Vagina (tissue), 2 donors: ENCODE results near the gene TESPA1.

Experiments used
- POLR2A ChIP-seq, 2 donors: fragments of 450-650 bp; IDR thresholded peaks; one replicate each; pipeline ENCODE4 v1.6.1; 2017; ENCODE audit warnings: antibody characterized with exemption in 2 of 2, mild to moderate bottlenecking in 2 of 2, moderate library complexity in 2 of 2
- POLR2AphosphoS5 ChIP-seq, 2 donors: sonication (generic); formaldehyde crosslinking; IDR thresholded peaks; one replicate each; pipeline ENCODE4 v1.9.0; 2017; ENCODE audit warnings: antibody characterized with exemption in 2 of 2, mild to moderate bottlenecking in 2 of 2, low read depth in 1 of 2; ENCODE audit not compliant: insufficient read depth in 1 of 2
- TF ChIP-seq, protein P1 (sequence below), 3 experiments: fragments of 450-650 bp in 2 of 3; fragments of 200-600 bp in 1 of 3; sonication (generic) in 1 of 3; IDR thresholded peaks; one replicate each; pipeline ENCODE4 v1.5.1; 2017 to 2019; ENCODE audit warnings: antibody characterized with exemption in 3 of 3, mild to moderate bottlenecking in 2 of 3, moderate library complexity in 2 of 3

DNA sequence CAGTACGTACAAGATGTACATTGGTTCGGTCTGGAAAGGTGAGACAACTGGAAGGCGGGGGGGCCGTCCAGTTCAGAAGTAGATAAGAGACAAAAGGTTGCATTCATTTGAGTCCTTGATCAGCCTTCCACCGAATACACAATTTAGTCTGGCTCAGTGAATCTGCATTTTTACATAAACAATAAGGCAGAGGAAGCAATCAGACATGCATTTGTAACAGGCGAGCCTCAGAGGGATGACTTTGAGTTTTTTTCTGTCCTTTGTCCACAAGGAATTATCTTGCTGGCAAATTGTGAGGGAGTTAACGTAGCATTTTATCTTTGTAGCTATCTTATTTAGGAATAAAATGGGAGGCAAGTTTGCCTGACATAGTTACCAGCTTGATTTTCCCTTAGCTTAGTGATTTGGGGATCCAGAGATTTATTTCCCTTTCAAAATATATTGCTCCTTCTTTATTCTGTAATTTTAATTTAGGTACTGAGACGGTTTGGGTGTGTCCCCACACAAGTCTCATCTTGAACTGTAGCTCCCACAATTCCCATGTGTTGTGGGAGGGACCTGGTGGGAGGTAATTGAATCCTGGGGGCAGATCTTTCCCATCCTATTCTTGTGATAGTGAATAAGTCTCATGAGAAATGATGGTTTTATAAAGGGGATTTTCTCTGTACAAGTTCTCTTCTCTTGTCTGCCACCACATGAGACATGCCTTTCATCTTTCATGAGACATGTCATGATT, 59.4 kb downstream of the TESPA1 start:
- TF ChIP-seq POLR2A (IDR thresholded peaks at IDR 0.05) (no peak), POLR2AphosphoS5 (IDR thresholded peaks at IDR 0.05; ENCODE audit: insufficient read depth in 1 of 2, low read depth in 1 of 2) (no peak)
- TF ChIP-seq, protein P1, sequence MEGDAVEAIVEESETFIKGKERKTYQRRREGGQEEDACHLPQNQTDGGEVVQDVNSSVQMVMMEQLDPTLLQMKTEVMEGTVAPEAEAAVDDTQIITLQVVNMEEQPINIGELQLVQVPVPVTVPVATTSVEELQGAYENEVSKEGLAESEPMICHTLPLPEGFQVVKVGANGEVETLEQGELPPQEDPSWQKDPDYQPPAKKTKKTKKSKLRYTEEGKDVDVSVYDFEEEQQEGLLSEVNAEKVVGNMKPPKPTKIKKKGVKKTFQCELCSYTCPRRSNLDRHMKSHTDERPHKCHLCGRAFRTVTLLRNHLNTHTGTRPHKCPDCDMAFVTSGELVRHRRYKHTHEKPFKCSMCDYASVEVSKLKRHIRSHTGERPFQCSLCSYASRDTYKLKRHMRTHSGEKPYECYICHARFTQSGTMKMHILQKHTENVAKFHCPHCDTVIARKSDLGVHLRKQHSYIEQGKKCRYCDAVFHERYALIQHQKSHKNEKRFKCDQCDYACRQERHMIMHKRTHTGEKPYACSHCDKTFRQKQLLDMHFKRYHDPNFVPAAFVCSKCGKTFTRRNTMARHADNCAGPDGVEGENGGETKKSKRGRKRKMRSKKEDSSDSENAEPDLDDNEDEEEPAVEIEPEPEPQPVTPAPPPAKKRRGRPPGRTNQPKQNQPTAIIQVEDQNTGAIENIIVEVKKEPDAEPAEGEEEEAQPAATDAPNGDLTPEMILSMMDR (IDR thresholded peaks at IDR 0.05) = no peak
